LHCN-M2 (cell line): ENCODE measurements around the gene MYO1G. TPM values are rescaled to one million over a fixed set of nuclear protein-coding genes. Genes with fewer than 3 reads are reported as not detected.
"Not testable (repeated sequence)": the region's sequence is repeated elsewhere in the genome, so short reads cannot be mapped to it uniquely, and the experiment has no call there.

ENCODE experiments used
- DNase-seq: peaks from one replicate; pipeline ENCODE4 v3.0.0-alpha.2; 2012; ENCODE audit warnings: low read depth
- total RNA-seq: library from RNA; depleted of rRNA; stranded (reverse); fragments of >200 nt; gene quantifications from 2 replicates; pipeline ENCODE4 v1.2.3, GENCODE V29; 2014; rRNA removed

Gene MYO1G
- total RNA-seq, 1 experiment from 2014 or later: not detected

DNA sequence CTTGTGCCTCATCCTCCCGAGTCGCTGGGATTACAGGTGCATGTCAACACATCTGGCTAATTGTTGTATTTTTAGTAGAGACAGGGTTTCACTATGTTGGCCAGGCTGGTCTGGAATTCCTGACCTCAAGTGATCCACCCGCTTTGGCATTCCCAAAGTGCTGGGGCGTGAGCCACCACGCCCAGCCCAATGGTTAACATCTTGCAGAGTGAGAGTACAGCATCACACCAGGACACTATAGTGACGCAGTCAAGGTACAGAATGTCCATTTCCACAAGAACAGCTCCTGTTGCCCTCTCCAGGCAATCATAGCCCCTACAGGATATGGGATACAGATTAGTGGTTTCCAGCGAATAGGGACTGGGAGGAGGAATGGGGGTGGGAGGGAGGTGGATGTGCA is 34.0 kb downstream of the MYO1G start:
- no peak for DNase-seq

DNA sequence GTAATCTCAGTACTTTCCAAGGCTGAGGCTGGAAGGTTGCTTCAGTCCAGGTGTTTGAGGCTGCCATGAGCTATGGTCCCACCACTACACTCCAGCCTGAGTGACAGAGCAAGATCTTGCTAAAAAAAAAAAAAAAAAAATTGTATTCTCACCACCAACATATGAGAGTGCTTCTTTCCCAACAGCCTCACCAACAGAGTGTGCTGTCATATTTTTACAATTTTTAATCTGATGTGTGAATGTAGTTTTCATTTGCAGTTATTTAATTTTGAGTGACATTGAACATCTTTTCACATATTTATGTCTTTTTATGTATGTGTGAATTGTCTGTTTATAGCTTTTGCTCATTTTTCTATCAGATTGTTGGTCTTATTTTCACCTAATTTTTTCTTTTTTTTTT is 35.2 kb downstream of the MYO1G start:
- no peak for DNase-seq

DNA sequence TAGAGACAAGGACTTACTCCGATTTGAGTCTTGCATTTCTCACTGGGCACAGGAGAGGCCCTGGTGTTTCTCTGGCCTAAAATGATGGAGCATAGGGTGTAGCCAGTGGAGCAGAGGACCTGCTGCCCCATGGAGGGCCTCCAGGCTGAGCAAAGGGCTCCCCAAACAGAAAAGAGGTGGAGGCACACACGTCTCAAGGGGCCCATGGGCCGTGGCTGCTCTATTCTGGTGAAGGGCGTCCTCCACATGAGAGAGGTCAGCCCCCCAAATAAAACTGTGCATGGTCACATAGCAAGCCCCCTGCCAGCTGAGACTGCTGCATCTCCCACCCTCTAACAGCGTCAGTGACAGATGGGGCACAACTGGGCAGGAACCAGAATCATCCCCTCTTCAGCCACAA is 41.4 kb downstream of the MYO1G start:
- DNase-seq: no peak

DNA sequence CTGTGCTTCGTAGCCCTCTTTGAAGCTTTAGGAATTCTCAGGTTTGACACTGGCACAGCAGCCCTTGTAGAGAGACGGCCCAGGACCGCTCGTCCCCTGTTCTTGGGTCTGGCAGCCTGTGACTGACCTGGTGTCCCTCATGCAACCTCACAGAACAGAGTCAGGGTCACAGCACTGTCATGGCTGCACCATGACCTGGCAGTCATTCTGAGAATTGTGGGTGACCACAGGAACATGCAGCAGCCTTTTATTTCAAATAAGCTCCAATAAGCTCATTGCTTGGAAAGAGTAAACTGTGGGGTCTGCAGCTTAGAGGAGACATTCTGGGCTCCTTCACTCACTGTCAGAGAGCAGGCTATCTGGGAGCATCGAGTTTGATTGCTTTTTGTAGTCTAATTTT is 42.5 kb downstream of the MYO1G start:
- no peak for DNase-seq

DNA sequence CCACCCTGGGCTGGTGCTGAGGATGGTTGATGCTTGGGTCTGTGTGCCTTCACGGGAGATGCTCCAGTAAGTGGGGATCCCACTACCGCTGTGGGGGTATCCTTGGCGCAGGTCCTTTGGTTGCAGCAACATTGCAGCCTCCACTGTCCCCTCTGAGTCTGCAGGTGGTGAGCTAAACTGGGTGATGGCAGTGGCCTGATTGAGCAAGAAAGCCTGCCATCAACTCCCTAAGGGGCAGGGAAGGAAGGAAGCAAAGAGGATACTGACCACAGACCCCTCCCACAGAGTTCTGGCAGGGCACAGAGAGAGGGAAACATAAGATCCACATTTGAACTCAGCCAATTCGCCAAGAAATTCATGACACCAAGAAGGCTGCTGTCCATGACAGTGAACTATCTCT is 43.2 kb downstream of the MYO1G start:
- no peak for DNase-seq

DNA sequence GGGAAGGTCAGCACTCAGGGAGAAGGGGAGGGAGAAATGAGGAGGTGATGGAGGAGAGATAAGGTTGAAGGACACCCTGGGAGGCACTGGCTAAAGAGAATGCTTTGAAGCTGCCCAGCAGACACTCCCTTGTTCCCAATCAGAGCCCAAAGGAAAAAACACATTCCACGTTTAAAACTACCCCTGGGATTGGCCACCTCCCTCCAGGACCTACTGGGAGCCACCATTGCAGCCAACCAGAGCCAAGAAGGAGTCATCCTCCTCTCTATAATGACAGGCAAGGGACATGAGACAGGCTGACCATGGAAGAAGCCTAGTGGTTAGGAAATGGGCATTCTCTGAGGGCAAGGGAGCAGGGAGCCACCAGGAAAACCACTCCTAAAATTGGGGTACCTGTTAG is 43.8 kb downstream of the MYO1G start:
- no peak for DNase-seq

DNA sequence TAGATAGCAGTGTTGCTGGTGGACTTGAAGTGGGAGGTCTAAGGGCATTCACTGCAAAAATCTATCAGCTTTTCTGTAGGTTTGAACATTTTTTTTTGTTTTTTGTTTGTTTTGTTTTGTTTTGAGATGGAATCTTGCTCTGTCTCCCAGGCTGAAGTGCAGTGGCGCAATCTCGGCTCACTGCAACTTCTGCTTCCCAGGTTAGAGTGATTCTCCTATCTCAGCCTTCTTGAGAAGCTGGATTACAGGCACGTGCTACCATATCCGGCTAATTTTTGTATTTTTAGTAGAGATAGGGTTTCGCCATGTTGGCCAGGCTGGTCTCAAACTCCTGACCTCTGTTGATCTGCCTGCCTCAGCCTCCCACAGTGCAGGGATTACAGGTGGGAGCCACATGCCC is 44.3 kb downstream of the MYO1G start:
- not testable (repeated sequence) for DNase-seq

DNA sequence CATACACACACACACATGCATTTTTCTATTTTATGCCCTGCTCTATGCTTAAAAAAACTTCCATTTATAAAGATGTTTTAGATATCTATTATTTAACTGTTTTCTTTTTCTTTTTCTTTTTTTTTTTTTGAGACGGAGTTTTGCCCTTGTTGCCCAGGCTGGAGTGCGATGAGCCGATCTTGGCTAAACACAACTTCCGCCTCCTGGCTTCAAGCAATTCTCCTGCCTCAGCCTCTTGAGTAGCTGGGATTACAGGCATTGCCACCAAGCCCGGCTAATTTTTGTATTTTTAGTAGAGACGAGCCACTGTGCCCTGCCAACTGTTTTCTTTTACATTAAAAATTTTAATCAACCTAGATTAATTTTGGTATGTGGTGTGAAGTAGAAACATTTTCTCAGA is 47.9 kb downstream of the MYO1G start:
- no peak for DNase-seq

DNA sequence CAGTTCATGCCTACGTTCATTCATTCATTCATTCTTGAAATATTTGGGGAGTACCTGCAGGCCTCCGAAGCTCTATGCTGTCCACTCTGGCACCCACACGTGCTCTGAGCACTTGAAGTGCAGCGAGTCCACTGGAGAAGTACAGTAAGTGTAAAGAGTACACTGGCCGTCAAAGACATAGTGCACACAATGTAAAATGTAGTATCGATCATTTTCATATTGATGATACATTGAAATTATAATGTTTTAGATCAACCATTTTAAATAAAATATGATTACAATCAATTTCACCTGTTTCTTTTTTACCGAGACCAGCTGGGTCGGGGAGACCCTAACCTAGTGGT is 56.5 kb downstream of the MYO1G start:
- no peak for DNase-seq

DNA sequence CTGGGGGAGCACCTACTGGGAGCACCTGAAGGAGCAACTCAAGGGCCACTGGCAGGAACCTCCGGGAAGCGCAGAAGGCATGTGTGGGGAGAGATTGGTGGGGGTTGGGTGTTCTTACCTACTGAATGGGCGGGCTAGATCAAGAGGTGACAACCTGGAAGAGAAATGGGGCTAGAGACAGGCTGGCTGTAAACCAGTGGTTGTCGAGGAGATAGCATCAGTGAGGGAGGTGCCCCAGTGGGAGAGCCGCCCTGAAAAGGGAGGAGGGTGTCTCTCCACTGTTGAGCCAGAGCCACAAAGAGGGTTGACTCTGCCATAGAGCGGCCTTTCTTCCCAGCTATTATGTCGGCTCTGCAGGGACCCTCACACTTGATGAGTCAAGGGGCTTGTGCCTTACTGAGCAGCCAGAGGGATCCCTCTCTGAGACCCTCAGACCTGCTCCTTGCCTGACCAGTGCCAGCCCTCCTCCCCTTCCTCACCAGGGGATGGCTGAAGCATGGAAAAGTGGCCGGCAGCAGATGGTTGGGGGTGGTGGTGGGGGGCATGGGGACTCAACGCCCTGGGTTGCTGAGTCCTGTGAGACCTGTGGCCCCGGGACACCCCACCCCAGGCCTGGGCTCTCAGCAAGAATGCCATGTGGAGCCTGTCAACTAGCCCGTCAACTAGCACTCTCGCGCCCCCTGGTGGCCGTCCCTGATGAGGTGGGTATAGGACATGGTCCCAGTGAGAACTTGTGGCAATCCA is 57.0 kb downstream of the MYO1G start:
- peak; percentile 78 for DNase-seq

DNA sequence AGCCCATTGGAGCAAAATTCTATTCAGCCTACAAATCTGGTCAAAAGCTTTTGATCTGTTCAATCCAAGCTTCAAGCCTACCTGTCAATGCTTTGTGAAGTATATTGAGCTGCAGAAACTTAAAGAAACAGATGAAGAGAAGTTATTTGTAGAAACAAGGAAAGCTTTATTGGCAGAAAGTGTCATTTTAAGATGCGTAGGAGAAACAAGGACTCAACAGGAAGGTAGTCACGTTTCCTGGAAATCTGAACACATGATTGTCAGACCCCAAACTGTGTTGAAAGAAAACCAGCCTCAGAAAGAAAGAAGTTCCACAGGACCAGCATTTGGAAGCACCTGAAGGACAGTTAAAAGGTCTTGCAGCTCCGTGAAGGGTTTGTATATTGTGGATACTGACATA is 58.7 kb downstream of the MYO1G start:
- no peak for DNase-seq

DNA sequence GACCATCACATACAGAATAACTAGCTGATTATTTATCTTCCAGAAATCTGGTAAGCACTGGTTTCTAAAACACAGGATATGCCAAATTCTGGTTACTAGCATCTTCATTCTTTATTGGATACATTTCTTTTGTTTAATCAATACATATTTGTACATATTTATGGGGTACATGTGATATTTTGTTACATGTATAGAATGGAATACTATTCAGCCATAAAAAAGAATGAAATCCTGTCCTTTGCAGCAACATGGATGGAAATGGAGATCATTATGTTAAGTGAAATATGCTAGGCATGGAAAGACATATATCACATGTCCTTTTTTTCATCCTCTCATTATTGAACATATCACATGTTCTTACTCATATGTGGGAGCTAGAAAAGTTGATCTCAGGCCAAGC is 60.8 kb downstream of the MYO1G start:
- DNase-seq: no peak

DNA sequence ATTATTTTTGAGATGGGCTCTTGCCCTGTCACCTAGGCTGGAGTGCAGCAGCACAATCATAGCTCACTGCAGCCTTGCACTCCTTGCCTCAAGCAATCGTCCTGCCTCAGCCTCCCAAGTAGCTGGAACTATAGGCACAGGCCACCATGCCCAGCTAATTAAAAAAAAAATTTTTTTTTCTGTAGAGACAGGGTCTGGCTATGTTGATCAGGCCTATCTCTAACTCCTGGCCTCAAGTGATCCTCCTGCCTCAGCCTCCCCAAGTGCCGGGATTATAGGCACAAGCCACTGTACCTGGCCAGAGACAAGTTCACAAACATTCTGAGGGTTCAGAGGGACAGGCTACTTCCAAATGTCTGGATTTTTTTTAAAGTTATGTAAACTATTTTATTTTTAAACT is 61.4 kb downstream of the MYO1G start:
- no peak for DNase-seq

DNA sequence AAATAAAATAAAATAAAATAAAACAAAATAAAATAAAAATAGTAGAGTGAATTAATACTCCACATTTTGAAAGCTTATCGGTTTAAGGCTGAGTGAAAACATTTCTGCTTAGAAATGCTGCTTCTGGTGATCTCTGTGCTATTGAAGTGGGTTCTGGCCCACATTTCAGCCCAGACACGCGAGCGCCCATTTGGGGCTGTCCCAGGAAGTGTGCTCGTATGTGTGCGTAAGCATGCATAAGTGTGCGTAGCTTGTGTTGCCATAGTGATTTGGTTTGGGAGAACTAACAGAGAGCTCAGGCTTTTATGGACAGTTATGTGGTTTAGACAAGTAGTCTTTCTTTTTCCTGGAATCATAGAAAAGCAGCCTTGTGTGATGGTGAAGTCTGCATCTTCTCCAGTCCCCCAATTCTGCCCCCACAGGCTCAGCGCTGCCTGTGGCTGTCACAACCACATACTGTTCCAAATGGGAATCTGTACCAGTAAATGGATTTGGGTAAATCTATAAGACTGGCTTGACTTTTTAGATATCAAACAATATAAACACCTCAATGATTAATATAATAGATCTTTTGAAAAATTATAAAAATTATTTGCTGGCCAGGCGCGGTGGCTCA is 63.7 kb downstream of the MYO1G start:
- peak; percentile 13 for DNase-seq

DNA sequence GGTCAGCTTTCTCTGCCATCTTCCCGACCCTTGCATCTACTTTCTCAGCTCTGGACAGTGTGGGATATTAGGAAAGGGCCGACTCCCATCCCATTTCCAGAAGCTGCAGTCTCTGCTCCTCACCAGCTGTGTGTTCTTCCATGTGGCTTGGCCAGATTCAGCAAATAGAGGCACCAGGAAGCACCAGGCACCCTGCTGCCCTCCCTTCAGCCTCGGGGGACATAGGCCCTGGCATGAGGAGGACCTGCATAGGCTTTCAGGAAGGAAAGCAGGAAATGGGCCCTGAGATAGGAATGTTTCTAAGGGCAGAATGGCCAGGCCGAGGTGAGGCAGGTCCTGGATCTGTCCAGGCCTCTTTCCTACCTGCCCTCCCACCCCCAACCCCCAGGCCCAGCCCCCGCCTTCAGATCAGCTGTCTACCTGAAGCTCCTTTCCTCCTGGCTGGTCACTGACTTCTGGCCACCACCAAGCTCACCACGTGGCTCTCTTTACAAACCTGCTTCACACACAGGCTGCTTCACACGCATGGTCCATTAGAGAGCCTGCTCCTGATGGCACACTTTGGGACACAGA is 66.0 kb downstream of the MYO1G start:
- peak; percentile 13 for DNase-seq

Other genes with a start within 250 kb of the MYO1G start
- 25.0 and 26.7 TPM in 2 replicates for gene ZMIZ2, start 230.2 kb downstream of the MYO1G start, total RNA-seq
- 5,716 and 6,248 TPM in 2 replicates for gene PPIA, start 182.3 kb downstream of the MYO1G start, total RNA-seq
- gene H2AZ2, start 130.9 kb downstream of the MYO1G start, total RNA-seq: 433 and 479 TPM in 2 replicates
- gene PURB, start 93.5 kb downstream of the MYO1G start, total RNA-seq: 41.9 and 62.3 TPM in 2 replicates
- 117 and 126 TPM in 2 replicates for gene CCM2, start 21.2 kb upstream of the MYO1G start, total RNA-seq
- 2.6 and 2.9 TPM in 2 replicates for gene NACAD, start 110.0 kb upstream of the MYO1G start, total RNA-seq
- gene TBRG4, start 132.7 kb upstream of the MYO1G start, total RNA-seq: 107 and 120 TPM in 2 replicates
- not detected in 2 replicates for gene RAMP3, start 178.8 kb upstream of the MYO1G start, total RNA-seq